HG02970 (cell line): ENCODE measurements around the gene PPM1A.

Source experiments
- ATAC-seq: cut with Tn5 transposase; IDR thresholded peaks from one replicate; pipeline ENCODE4 v1.9.1; 2021; ENCODE audit warnings: mild to moderate bottlenecking, moderate library complexity, moderate number of reproducible peaks; ENCODE audit not compliant: unreplicated experiment, low FRiP score

The PPM1A gene

GRCh38 chr14:60248697-60249318, at the start of gene PPM1A:
TSS of gene PPM1A (plus strand) at chr14:60249221. CDS start at chr14:60282704, 33,483 bp downstream.
- ATAC-seq, result peak; percentile 76

- no peak for ATAC-seq
Observed at GRCh38 chr14:60199321-60199720, 49.7 kb upstream of the PPM1A start.

- ATAC-seq, result peak; percentile 73
Observed at GRCh38 chr14:60204104-60204842, 44.7 kb upstream of the PPM1A start.

- peak; percentile 35 for ATAC-seq
Observed at GRCh38 chr14:60204843-60205774, 43.9 kb upstream of the PPM1A start.

- ATAC-seq, result no peak
Observed at GRCh38 chr14:60206249-60206670, 42.8 kb upstream of the PPM1A start.

GRCh38 chr14:60206837-60207533, 42.0 kb upstream of the PPM1A start:
- no peak for ATAC-seq

GRCh38 chr14:60210703-60211102, 38.3 kb upstream of the PPM1A start:
- no peak for ATAC-seq

GRCh38 chr14:60211153-60211552, 37.9 kb upstream of the PPM1A start:
- ATAC-seq, result no peak

GRCh38 chr14:60212503-60213371, 36.3 kb upstream of the PPM1A start:
- ATAC-seq, result peak; percentile 96

GRCh38 chr14:60214003-60214402, 35.0 kb upstream of the PPM1A start:
- ATAC-seq, result no peak

- no peak for ATAC-seq
Observed at GRCh38 chr14:60214415-60215126, 34.5 kb upstream of the PPM1A start.

GRCh38 chr14:60215127-60215444, 33.9 kb upstream of the PPM1A start:
- ATAC-seq, result no peak

GRCh38 chr14:60215520-60216420, 33.3 kb upstream of the PPM1A start:
- ATAC-seq, result no peak

GRCh38 chr14:60217713-60218112, 31.3 kb upstream of the PPM1A start:
- ATAC-seq, result no peak

GRCh38 chr14:60220084-60220483, 28.9 kb upstream of the PPM1A start:
- no peak for ATAC-seq

GRCh38 chr14:60220917-60221316, 28.1 kb upstream of the PPM1A start:
- no peak for ATAC-seq

GRCh38 chr14:60221457-60221856, 27.6 kb upstream of the PPM1A start:
- no peak for ATAC-seq

GRCh38 chr14:60222820-60223219, 26.2 kb upstream of the PPM1A start:
- no peak for ATAC-seq
